ENCODE results near the gene SYNGR3.
A peak's percentile ranks its signal among the peaks of the same experiment; 100 is the strongest.

SYNGR3 gene

DNA sequence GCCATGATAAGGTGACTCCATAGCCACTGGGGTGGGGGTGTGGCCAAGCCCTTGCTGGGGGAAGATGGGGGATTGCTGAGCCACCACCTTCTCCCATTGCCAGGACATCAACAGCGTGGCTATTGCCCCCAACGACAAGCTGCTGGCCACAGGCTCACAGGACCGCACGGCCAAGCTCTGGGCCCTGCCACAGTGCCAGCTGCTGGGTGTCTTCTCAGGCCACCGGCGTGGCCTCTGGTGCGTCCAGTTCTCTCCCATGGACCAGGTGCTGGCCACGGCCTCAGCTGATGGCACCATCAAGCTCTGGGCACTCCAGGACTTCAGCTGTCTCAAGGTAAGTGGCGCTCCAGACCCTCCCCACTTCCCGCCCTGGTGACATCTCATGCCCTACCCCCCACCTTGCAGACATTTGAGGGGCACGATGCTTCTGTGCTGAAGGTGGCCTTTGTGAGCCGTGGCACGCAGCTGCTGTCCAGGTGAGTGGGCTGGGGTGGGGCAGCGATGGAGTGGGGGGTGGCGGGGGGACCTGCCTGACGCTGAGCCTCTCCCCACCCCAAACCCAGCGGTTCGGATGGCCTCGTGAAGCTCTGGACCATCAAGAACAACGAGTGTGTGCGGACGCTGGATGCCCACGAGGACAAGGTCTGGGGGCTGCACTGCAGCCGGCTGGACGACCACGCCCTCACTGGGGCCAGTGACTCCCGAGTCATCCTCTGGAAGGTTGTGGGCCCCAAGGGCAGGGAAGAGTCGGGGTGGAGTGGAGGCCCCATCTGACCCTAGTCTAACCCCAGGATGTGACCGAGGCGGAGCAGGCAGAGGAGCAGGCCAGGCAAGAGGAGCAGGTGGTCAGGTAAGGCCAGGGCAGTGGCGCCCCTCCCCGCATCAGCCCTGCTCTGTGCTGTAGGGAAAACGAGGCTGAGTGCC, 12.6 kb upstream of the SYNGR3 start:
- ATAC-seq: no peak

DNA sequence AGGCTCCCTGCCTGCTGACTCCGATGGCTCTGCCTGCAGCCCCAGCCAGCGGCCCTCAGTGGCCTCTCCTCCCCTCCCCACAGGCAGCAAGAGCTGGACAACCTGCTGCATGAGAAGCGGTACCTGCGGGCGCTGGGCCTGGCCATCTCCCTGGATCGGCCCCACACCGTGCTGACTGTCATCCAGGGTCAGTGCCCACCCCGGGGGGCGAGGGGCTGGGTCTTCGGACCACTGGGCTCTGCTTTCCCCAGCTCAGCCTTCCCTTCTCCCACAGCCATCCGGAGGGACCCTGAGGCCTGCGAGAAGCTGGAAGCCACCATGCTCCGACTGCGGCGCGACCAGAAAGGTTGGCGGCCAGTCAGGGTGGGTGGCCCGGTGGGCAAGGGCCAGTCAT, 11.9 kb upstream of the SYNGR3 start:
- ATAC-seq: no peak

- no peak for ATAC-seq
Measured at GRCh38 chr16:1978476-1979120, 11.2 kb upstream of the SYNGR3 start.

- no peak for ATAC-seq
Measured at GRCh38 chr16:1979271-1980029, 10.3 kb upstream of the SYNGR3 start.

DNA sequence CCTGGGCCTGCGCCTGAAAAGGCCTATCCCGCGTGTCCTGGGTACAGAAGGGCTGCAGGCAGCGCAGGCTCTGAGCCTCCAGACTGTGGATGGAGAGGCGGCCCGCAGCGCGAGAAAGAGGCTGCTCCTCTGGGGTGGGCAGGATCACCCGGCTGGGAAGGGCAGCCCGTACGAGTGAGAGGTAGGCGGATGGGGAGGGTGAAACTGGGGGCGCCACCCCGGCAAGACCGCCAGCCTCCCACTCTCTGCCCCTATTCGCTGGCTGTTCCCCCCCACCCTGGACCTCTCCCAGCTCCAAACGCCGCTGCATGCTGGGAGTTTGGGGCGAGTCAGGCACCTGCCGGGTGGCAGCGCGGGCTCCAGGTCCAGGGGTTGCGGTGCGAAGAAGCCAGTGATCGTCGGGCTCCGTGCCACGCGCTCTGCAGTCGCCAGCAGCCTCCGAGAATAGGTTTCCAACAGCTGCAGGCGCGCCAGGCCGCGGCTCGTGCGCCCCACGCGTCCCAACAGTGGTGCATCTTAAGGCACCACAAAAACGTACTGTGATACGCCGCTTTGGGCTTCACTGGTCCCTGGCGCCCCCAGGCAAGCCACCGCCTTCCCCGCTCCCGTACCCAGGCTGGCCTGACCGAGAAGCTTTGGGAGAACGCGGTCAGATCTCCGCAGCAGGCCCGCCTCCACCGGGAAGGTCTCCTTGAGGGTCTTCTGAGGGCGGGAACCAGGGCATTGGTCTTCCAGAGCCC, 9.6 kb upstream of the SYNGR3 start:
- ATAC-seq: no peak

- ATAC-seq: no peak
Measured at GRCh38 chr16:1980770-1981087, 9.0 kb upstream of the SYNGR3 start.

DNA sequence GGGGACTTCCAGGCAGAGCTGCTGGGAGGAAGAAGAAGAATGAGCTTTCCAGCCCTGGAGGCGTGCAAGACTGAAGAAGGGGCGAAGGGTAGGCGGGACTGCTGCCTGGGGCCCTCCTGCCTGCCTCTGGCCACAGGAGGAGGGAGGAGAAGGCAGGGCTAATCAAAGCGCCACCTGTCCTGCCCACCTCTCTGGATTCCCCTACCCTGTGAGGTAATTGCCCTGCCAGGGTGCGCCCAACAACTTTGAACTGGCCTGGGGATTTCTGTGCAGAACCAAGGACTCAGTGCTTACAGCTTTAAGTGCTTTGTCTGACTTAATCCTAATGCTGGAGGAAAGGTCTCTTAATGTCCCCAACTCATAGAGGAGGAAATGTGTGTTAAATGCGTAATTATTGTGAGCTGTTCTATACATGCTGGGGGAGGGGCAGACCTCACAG, 8.4 kb upstream of the SYNGR3 start, which contains the start of gene NOXO1:
Gene NOXO1 (minus strand): TSS at position 72 of the 439 bp plus-strand sequence. CDS start 290 bp downstream, outside the sequence.
- ATAC-seq: no peak

- ATAC-seq: no peak
Measured at GRCh38 chr16:1982013-1982433, 7.7 kb upstream of the SYNGR3 start.

GRCh38 chr16:1982991-1983543, 6.7 kb upstream of the SYNGR3 start:
- ATAC-seq: no peak

- peak; percentile 75 to 79 for ATAC-seq
Measured at GRCh38 chr16:1983544-1984346, 6.0 kb upstream of the SYNGR3 start, which contains the start of gene GFER. TSS of gene GFER (plus strand) at chr16:1984193. CDS start at chr16:1984219, 26 bp downstream.

- ATAC-seq: peak; percentile 14 to 16
Measured at GRCh38 chr16:1984347-1985225, 5.2 kb upstream of the SYNGR3 start.

DNA sequence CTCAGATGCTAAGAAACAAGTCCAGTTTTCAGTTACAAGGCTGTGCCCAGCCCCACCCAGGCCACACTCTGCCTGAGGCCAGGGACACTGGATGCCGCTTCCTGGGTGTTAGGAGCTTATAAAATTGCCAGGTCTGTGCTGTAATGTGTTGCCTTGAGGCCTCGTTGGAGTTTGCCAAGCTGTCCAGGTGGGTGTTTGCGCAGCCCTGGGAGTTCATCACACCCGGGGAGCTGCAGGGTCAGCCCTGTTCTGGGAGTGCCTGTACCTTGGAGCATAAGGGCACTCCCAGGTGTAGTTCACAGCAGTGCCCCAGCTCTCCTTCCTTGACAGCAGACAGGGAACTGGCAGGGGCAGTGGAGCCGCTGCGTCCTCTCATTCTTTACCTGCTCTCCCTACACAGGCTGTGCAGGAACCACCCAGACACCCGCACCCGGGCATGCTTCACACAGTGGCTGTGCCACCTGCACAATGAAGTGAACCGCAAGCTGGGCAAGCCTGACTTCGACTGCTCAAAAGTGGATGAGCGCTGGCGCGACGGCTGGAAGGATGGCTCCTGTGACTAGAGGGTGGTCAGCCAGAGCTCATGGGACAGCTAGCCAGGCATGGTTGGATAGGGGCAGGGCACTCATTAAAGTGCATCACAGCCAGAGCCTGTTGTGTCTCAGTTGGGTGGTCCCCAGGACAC, 4.2 kb upstream of the SYNGR3 start:
- no peak for ATAC-seq

DNA sequence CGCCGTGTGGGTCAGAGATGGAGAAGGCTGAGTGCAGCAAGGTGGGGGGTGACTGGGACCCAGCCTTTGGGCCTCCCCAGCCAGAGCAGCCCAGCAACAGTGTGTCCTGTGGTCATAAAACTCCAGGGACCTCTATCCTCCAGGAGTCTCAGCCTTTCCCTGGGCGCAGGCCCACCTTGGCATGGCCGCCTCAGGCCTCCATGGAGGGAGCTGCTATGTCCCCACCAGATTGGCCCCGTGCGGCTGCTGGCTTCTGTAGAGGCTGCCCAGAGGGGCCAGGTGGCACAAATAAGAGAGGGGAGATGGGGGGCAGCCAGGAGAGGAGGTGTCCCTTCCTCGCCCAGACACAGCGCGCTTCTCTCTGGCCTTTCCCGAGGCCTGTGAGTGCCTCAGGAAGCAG, 2.6 kb upstream of the SYNGR3 start:
- ATAC-seq: no peak

GRCh38 chr16:1990101-1990350, 256 bp downstream of the SYNGR3 start:
- ATAC-seq: no peak

DNA sequence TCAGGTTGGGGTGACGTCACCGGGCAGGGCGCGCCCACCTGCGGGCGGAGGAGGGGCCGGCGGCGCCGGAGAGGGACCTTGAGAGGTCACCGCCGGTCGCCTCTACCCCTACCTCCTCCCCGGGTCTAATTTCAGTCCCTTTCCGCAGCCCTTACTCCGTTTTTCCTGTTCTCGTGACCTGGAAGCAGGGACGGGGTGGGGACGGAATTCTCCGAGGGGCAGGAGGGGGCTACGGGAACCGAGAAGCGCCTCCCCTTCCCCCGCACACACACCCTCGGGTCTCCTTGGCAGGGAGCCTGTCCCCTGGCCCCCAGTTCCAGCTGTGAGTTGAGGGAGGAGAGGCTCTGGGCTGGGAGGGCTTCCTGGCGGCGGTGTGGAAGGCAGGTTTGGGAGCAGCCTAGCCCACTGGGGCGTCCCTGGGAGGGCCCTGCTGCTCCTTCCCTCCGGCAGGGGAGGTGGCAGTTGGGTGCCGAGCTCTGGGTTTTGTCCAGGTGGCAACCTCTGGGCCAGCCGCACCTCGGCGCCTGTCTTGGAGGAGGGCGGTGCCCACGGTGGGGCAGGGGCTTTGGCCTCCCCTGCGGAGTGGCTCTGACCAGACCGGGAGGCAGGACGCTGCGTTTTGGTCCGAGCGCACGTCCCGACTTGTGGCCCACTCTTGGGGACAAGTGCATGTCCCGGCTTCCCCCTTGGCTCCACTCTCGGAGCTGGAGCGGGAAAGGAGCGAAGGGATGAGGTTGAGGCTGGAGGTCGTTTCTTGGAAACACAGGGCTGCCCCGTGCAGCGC, 773 bp downstream of the SYNGR3 start:
- ATAC-seq: no peak

- ATAC-seq: peak; percentile 26 to 31
Measured at GRCh38 chr16:1991135-1991551, 1.4 kb downstream of the SYNGR3 start.

GRCh38 chr16:1991588-1991947, 1.8 kb downstream of the SYNGR3 start:
- no peak for ATAC-seq

DNA sequence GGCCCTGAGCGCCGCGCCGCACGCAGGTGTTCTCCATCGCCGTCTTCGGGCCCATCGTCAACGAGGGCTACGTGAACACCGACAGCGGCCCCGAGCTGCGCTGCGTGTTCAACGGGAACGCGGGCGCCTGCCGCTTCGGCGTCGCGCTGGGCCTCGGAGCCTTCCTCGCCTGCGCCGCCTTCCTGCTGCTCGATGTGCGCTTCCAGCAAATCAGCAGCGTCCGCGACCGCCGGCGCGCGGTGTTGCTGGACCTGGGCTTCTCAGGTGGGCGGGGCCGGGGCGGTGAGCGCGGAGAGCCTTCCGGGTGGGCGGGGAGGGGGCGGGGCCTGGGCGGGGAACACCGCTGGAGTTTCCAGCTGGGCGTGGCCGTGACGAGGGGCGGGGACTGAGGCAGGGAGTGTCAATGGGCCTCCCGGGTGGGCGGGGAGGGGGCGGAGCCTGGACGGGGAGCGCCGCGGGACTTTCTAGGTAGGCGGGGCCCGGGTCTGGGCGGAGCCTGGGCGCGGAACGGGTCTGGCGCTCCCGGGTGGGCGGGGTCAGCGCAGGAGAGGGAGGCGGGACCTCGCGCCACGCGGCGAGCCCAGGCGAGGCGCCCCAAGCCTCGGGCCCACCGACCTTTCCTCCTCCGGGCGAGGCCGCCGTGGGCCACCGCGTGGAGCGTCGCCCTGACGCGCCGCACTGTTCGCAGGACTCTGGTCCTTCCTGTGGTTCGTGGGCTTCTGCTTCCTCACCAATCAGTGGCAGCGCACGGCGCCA, 2.4 kb downstream of the SYNGR3 start:
- peak; percentile 64 to 69 for ATAC-seq

All from activated CD4-positive, CD25-positive, alpha-beta regulatory T cell treated with anti-CD3 and anti-CD28 coated beads, Interleukin-2, amount 50 U/mL, for 24 hours (primary cell).